ENCODE measurements around the gene IGFN1.

The IGFN1 gene

GRCh38 chr1:201189085-201189484 lies 1.5 kb upstream of the IGFN1 start:
- Histone ChIP-seq H3K4me1 (ENCODE audit: low read depth, poor library complexity, severe bottlenecking) (no peaks in the 10 kb centered on the region), H3K36me3 (ENCODE audit: insufficient read depth) (no peaks in the 10 kb centered on the region), H3K4me2 (no peak overlapping the region), H3K27me3 (ENCODE audit: insufficient read depth, low read depth) (peaks cover 5% of the 10 kb centered on the region; the same call in 1 of the 2 replicates), H4K20me1 (ENCODE audit: insufficient read depth) (no peaks in the 10 kb centered on the region), H3K79me2 (ENCODE audit: insufficient read depth, low read depth) (no peaks in the 10 kb centered on the region), H3K4me3 (IDR thresholded peaks at IDR 0.05; ENCODE audit: insufficient read depth, low read depth, low read length) (no peak overlapping the region), H2AFZ (ENCODE audit: low read depth) (no peak overlapping the region), H3K27ac (no peak overlapping the region), H3K9ac (no peak overlapping the region)
- no peak for TF ChIP-seq CTCF (conservative IDR thresholded peaks at IDR 0.05; ENCODE audit: low read depth, low read length)

- H4K20me1 ChIP-seq (ENCODE audit: insufficient read depth): no peaks in the 10 kb centered on the region
- H2AFZ ChIP-seq (ENCODE audit: low read depth): no peak overlapping the region
- peaks cover 5% of the 10 kb centered on the region; the same call in 1 of the 2 replicates for H3K27me3 ChIP-seq (ENCODE audit: insufficient read depth, low read depth)
- H3K4me3 ChIP-seq (IDR thresholded peaks at IDR 0.05; ENCODE audit: insufficient read depth, low read depth, low read length): no peak overlapping the region
- no peak overlapping the region for H3K4me2 ChIP-seq
- H3K9ac ChIP-seq: no peak overlapping the region
- TF ChIP-seq CTCF (conservative IDR thresholded peaks at IDR 0.05; ENCODE audit: low read depth, low read length): no peak
- no peaks in the 10 kb centered on the region for H3K36me3 ChIP-seq (ENCODE audit: insufficient read depth)
- no peaks in the 10 kb centered on the region for H3K4me1 ChIP-seq (ENCODE audit: low read depth, poor library complexity, severe bottlenecking)
- no peaks in the 10 kb centered on the region for H3K79me2 ChIP-seq (ENCODE audit: insufficient read depth, low read depth)
- no peak overlapping the region for H3K27ac ChIP-seq
Observed at GRCh38 chr1:201190005-201190404, 619 bp upstream of the IGFN1 start.

DNA sequence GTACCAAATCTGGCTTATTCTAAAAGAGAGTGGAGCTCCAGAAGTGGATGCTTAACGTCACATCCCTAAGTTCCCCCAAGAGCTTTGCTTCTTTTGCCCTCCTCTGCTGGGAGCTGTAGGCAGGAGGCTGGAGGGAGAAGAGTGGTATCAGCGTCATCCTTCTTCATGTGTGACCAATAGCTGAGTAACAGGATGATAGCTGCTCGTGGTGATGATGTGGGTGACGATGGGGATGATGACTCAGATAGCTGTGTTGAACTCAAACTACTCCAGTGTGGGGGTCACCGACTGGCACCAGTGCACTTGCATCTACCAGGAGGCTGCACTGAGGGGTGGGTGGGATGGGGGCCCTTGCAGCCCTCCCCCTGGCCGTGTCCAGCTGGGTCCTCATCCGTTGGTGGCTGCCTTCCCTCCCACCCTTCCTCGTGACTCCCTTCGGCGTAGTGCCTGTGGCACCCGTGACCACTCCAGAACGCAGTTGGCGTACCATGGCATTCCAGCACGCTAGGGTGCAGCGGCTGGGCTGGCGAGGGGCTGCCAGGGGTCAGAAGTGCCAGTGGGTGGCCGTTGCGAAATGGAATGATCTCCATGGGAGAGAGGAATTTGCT lies 1.1 kb downstream of the IGFN1 start:
- Histone ChIP-seq H3K27me3 (ENCODE audit: insufficient read depth, low read depth) (peaks cover 5% of the 10 kb centered on the region; the same call in 1 of the 2 replicates), H3K4me2 (no peak overlapping the region), H3K27ac (no peak overlapping the region), H3K4me1 (ENCODE audit: low read depth, poor library complexity, severe bottlenecking) (no peaks in the 10 kb centered on the region), H3K4me3 (IDR thresholded peaks at IDR 0.05; ENCODE audit: insufficient read depth, low read depth, low read length) (no peak overlapping the region), H3K79me2 (ENCODE audit: insufficient read depth, low read depth) (no peaks in the 10 kb centered on the region), H2AFZ (ENCODE audit: low read depth) (no peak overlapping the region), H3K9ac (no peak overlapping the region), H3K36me3 (ENCODE audit: insufficient read depth) (no peaks in the 10 kb centered on the region), H4K20me1 (ENCODE audit: insufficient read depth) (no peaks in the 10 kb centered on the region)
- TF ChIP-seq CTCF (conservative IDR thresholded peaks at IDR 0.05; ENCODE audit: low read depth, low read length): no peak

DNA sequence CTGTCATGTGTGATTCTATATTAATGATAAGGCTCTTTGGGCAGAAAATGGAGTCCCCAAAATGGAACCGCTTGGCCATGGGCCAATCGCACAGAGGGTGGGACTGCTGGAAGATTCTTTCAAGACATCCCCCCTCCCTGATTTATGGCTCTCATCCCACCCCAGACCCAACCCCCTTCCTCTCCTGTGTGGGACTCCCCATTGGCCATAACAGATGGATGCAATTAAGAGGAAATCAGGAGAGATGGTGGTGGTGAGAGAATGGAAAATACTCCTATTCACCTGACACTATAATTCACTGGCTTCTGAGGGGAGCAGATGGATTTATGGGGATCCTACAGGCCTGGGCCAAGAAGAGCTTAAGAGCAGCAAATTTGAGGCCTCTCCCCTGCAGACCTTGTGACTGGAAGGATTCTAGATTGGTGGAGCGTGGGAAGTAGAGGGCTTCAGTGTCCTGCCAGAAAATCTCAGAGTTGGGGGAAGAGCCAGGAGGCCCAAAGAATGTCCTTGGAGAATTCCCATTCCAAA lies 1.7 kb downstream of the IGFN1 start:
- no peak overlapping the region for H3K9ac ChIP-seq

More for the DNA sequence above, 1.7 kb downstream of the IGFN1 start:
- Histone ChIP-seq H3K27ac (no peak overlapping the region), H4K20me1 (ENCODE audit: insufficient read depth) (no peaks in the 10 kb centered on the region), H3K4me2 (no peak overlapping the region), H3K4me3 (IDR thresholded peaks at IDR 0.05; ENCODE audit: insufficient read depth, low read depth, low read length) (no peak overlapping the region), H2AFZ (ENCODE audit: low read depth) (no peak overlapping the region), H3K4me1 (ENCODE audit: low read depth, poor library complexity, severe bottlenecking) (no peaks in the 10 kb centered on the region), H3K27me3 (ENCODE audit: insufficient read depth, low read depth) (peaks cover 5% of the 10 kb centered on the region; the same call in 1 of the 2 replicates), H3K79me2 (ENCODE audit: insufficient read depth, low read depth) (no peaks in the 10 kb centered on the region), H3K36me3 (ENCODE audit: insufficient read depth) (no peaks in the 10 kb centered on the region)
- TF ChIP-seq CTCF (conservative IDR thresholded peaks at IDR 0.05; ENCODE audit: low read depth, low read length): no peak
